NCI-H2107 (cell line): ENCODE results near the gene CDC42BPB.
A peak's percentile ranks its signal among the peaks of the same experiment; 100 is the strongest.

Experiments
- DNase-seq: peaks from one replicate; lab custom pipeline; 2025; lab: John Stamatoyannopoulos, UW

CDC42BPB gene

DNA sequence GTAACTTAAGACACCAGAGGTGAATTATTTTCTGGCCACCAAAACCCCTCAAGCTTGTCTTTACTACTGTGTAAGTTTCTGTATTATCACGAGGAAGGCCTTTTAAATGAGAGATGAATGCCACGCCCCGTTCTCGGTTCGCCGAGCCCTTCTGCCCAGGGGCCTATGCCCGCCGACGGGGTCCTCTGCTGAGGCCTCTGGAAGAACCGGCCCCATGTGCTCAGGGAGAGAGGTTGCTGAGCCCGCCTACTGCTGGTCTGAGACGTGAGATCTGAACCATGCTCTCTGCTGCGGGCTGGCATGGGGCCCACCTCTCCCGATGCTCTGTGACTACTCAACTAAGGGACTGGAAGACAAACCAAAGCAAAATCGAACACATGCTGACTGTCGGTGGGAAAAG, 113.9 kb downstream of the CDC42BPB start:
- DNase-seq: no peak

DNA sequence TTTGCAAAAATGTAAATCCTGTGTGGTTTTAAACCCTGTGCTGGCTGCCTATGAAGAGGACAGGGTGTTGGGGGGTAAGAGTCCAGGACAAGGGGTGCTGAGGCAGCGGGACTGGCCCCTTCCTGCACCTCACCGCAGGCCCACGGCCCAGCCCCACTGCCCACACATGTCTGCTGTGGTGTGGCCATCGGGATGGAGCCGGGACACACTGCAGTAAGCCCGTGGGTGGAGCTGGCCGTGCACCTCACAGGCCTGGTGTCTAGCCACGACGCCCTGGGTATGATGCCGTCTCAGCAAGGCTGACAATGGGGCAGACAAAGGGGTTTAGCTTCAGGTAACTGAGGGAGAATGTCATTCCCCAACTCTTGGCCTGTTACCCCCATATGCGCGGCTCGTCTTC, 115.3 kb downstream of the CDC42BPB start:
- no peak for DNase-seq

DNA sequence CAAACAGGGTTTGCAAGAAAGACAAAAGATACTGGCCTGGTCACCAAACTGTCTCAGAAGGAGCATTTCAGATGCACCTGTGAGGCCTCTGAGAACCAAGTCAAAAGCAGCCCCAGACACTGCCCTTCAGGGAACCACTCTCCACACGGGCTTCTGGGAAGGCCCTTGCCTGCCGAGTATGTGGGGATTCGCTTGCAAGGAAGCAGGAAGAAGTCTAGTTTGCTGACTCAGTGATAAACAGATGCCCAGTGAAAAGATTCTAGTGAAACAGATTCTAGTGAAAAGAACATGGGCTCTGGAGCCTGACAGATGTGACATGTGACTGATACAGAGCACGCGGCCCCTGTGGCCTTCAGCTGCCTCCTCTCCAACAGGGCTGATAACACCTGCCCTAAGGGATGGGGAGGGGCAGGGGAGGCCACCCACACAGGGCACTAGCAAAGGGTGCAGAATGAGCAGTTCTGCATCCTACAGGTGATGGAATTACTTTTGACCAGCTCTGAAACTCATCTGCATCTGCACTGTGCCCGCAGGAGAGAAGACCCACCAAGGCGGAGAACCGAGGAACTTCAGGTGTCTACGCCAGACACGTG, 115.8 kb downstream of the CDC42BPB start:
- peak; percentile 31 for DNase-seq

DNA sequence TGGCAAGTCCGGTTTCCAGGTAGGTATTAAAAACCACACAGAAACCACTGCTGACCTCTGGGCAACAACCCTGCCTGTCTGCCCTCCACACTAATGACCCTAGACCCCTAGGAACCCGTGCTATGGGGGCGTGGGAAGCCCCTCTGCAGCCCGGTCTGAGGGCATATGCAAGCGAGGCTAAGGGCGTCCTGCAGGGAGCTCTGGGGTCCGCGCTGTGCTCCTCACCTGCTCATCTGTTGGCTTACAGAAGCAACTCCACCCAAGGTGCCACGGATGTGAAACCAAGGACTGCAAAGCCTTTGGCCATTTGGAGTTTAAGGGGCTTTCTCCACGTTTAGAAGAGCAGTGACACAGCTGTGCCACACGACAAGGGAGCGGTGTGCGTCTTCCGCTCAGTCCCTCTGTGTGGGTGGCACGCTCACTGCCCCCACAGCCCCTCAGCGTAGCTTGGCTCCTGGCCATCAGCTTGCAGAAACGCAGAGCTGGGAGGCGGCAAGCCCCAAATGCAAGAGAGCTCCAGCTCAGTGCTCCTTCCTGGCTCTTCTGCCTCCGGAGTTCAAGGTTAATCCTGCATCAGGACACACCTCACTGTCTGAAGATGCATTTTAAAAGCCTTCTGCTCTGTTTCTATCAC, 116.5 kb downstream of the CDC42BPB start:
- DNase-seq: no peak

DNA sequence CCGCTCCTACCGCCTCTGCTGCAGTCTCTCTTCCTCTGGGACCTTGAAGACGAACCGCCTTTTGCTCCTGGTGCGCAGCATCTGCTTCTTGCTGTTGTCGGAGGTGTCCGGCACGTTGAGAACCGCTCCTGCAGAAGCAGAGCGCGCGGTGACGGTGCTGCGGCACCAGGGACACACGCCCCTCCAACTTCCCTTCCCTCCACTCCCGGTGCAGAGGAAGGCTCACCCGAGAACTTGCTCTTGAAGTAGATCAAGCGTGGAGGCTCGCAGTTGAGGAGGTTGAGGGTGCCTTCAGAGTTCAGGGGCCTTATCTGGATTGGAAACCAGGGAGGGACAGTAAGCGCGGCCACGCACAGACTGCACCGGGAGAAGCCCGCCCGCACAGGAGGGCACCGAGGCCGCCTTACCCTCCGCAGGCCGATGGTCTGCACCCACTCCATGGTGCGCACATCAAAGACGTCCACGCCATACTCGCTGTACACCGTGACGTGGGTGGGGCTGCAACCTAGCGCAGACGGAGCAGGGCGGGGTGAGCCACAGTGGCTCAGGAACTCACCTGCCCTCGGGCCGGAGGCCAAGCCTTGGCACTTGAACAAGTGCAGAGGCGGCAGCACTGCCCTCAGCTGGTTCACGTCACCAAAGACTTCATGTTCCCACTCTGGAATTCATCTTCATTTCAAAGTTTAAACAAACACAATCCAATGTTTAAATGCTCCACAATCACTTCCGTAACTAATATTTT, 117.4 kb downstream of the CDC42BPB start:
- DNase-seq: no peak

DNA sequence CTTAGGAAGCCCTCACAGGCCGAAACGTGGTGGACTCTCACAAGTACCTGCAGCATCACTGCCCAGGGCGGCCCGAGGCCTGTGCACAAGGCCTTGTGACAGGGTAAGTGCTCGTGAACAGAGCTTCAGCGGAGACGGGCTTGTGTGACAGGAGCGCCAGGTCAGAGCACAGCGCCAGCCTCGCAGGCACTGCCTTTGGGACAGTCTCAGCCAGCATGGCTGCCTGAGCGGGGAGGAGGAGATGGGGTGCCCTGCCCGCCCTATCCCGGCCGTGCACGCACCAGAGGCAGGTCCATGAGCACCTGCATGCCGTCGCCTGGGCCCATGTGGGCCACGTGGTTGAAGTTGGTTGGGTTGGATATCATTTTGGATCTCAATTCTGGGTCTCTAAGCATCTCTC, 118.0 kb downstream of the CDC42BPB start:
- no peak for DNase-seq

DNA sequence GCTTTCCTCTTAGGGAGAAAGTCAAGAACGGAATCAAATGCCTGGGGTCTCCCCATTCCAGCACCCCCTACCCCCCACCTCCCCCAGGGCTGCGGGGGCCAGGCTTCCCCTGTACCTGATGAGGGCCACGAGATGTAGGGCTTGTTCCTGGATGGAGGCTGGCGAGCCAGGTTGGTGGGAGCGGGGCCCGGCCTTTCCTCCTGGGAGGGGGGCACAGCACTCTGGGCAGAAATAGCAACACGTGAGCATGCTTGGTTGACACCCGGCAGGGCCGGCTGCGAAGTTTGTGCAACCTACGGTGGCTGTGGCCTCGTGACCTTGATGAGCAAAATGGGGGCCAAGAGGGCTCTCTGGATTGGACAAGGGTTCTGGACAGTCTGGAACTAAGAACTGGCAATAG, 119.2 kb downstream of the CDC42BPB start:
- no peak for DNase-seq

DNA sequence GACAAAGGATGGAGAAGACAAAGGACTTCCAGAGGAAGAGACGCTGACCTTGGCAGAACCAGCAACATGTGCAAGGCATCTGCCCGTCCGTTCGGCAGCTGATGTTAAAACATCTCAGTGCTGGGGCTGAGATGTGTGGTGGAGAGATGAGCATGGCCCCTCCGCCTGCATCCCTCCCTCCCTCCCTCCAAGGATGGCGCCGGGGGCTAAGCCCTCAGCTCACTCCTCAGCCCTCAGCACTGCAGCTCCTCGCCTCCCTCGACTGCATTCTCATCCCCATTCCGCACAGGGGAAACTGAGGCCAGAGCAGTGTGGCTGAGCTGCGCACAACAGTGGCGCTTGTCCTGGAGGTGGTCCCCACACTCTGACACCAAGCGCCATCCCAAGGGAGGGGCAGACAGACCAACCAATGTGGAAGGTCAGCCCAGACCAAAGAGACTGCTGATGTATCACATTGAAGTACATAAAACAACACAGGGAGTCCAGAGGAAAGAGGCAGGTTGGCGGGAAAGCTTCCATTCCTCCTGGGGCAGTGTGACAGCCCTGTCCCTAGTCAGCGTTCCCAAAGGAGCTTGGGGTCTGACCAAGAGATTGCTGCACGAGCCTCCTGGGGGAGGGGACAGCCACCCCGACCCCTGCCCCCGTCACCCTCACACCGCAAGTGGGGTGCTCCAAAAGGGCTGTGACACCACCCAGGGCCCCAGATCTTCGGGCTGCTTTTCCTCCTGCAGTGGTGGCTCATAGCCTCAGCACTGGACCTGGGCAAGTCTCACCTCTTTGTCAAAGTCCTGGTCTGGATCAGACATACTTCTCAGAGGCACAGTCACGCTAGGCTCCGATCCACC, 119.8 kb downstream of the CDC42BPB start:
- DNase-seq: no peak

DNA sequence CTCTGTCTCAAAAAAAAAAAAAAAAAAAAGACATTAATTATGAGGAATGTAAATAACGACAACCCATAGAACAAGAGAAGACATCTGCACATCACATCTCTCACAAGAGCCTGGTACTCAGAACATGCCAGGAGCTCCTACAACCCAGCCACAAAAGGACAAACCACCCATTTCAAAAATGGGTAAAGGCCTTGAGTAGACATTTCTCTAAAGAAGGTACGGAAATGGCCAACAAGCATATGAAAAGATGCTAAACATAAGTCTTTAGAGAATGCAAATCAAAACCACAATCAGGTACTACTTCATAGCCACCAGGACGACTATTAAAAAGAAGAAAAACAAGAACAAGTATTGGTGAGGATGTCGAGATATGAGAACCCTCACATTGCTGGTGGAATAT, 121.6 kb downstream of the CDC42BPB start:
- DNase-seq: no peak

DNA sequence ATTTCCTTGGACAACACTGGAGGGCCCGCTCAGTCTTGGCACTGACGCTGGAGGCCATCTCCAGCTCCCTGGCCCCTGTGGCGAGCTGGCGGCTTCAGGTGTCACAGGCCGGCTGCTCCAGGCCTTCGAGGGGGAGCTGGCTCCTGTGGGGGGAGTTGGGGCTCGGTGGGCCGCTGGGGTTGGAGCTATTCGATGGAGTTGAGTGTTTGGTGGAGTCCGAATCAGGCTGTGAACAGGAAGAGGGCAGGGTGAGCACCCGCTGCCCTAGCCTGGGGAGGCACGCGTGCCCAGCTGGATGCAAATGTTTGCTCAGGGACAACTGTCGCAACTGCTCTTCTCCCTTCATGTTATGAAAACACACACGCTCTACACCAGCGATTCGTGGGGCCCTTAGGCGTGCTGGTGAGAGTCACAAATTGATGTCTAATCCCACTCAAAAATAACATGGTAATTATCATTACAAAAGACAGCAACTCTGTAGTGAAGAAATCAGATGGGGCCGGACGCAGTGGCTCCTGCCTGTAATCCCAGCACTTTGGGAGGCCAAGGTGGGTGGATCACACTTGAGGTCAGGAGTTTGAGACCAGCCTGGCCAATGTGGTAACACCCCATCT, 123.6 kb downstream of the CDC42BPB start:
- no peak for DNase-seq

DNA sequence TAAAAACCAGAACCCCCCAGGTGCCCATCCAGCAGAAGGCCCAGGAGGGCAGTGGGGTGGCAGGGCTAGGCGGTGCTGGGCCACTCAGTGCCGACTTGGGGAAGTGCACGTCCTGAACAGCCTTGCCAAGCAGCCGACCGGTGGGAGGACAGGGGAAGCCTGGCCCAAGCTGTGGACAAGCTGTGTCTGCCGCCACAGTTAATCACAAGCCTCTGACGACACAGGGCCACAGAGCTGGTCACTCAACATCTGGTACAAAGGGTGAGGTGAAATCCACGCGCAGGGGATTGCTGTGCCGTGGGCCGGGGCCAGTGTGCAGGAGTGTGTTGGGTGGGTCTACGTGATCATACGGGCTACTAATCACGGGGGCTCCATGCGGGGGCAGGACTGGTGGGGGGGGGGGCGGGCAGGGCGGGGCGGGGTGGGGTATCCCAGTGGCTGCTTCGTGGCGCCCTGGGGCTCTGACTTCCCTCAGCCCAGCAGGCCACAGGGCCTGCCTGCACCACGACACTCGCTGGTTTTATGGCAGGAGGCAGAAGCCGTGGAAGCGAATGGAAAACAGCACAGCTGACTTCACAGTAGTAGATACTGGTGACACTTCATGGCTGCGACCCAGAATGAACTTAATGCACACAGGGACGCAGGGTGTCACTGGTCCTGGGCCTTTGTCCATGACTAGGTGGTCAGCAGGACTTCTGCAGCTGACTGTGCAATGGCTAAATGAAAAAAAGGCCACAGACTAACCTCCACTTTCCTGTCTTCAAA, 124.7 kb downstream of the CDC42BPB start:
- no peak for DNase-seq

DNA sequence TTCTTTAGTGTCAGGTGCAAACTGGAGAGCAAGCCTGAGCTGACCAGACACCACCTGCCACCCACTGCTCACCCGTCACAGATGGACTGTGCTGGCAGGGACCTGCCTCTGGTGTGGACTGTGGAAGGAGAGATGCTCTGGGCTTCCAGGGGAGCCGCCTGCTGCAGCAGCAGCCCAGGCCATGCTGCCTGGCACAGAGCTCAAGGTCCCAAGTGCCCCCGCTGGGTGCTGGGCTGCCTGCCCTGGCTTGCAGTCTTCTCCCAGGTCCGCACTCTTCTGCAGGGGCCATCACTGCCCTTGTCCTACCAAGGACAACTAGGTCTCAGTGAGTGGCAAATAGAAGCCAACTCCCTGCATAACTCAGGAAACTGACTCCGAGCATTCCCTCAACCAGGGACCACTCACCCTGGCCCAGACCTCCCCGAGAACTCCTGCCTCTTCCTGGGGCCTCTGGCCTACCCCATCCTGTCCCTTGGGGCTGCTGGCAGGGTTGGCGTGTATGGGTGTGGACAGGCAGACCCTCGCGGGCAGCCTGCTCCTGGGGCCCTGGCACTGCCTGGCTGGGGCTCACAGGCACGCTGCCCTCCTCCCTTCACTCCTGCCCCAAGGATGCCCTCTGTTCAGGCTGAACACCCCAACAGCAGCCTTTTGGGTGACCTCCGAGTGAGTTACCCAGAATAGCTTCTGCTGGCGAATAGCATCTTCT, 125.6 kb downstream of the CDC42BPB start:
- no peak for DNase-seq

DNA sequence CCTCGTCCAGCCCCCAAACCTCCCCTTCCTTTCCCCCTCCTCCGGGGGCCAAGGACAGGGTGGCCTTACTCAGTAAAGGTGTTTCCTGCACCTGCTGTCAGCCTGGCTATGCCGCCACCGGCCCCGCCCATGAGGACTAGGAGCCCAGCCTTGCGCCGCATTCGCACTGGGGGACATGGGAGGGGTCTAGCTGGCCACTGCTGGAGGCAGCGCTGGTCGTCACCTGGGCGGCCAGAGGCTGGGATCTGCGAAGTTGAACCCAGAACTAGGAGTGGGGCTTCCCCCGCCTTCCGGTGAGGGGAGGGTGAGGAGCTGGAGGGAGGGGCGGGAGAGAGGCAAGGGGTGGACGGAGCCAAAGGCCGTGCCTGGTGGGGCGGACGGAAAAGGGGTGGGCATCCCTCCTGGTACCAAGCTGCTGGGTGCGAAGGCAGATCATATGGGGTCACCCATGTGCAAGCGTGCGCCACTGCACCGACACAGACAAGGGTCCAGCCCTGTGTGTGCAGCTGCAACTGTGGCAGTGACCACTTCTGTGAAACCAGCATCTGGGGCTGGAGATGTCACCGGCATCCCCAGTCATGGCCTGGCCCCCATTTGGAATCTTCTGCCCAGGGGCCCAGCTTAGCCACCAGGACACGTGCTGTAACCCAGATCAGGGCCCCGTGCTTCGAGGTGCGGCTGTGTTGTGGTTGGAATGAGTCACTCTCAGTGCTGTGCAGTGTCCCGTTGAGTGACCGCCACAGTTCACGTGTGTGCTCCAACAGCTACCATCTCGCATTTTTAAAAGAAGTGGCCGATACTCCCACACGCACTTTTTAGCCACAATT, 126.4 kb downstream of the CDC42BPB start:
- no peak for DNase-seq

DNA sequence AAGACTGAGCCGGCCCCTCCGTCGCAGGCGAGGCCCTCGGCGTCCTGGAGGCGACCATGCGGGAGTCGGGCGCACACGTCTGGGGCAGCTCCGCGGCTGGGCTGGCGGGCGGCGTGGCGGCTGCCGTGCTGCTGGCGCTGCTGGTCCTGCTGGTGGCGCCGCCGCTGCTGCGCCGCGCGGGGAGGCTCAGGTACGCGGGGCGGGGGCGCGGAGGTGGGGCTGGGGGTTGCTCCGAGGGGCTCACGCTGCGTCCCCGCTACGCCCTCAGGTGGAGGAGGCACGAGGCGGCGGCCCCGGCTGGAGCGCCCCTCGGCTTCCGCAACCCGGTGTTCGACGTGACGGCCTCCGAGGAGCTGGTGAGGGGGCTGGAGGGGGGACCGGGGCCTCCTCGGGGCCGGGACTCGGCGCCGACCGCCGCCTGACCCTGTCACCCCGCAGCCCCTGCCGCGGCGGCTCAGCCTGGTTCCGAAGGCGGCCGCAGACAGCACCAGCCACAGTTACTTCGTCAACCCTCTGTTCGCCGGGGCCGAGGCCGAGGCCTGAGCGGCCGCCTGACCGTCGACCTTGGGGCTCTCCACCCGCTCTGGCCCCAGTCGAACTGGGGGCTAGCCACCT, 127.1 kb downstream of the CDC42BPB start:
- no peak for DNase-seq

DNA sequence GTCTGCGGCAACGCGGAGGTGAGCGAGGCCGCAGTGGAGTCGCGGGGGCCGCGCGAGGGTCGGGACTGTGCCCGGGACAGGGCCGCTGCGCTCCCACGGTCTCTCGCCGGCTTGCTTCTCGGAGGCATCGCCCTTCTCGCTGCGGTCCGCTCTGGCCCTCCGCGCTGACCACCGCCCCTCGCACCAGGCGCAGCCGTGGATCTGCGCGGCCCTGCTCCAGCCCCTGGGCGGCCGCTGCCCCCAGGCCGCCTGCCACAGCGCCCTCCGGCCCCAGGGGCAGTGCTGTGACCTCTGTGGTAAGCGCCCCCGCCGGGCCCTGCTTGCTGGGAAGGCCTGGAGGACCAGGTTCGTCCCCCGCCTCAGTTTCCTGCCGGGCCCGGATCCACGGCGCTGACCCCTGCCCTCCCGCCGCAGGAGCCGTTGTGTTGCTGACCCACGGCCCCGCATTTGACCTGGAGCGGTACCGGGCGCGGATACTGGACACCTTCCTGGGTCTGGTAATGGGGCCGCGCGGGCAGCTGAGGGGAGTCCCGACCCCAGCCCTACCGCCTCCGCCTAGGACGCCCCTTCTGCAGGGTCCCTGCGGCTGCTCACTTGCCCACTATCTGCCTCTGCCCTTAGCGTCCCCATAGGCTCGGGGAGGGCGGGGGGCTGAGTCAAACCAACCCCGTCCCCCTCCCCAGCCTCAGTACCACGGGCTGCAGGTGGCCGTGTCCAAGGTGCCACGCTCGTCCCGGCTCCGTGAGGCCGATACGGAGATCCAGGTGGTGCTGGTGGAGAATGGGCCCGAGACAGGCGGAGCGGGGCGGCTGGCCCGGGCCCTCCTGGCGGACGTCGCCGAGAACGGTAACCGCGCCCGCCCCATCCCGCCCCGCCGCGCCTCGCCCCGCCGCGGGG, 127.9 kb downstream of the CDC42BPB start:
- DNase-seq: no peak

DNA sequence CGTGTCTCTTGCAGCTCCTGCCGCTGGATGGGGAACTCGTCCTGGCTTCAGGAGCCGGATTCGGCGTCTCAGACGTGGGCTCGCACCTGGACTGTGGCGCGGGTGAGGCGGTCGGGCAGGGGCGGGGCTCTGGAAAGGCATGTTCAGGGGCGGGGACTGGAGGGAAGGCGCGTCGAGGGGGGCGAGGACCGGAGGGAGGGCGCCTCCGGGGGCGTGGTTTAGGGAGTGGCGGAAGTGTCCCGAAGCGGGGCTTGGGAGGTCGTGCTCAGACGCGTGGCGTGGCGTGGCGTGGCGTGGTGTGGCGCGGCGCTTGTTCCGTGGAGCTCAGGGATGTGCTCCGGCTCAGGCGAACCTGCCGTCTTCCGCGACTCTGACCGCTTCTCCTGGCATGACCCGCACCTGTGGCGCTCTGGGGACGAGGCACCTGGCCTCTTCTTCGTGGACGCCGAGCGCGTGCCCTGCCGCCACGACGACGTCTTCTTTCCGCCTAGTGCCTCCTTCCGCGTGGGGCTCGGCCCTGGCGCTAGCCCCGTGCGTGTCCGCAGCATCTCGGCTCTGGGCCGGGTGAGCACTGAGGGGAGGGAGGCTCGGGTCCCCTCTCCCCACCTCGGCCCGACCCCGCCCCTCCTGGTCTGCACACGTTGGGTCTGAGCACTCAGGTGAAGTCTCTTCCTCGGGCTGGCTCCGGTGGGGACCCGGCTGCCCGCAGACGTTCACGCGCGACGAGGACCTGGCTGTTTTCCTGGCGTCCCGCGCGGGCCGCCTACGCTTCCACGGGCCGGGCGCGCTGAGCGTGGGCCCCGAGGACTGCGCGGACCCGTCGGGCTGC, 128.7 kb downstream of the CDC42BPB start:
- DNase-seq: peak; percentile 78

DNA sequence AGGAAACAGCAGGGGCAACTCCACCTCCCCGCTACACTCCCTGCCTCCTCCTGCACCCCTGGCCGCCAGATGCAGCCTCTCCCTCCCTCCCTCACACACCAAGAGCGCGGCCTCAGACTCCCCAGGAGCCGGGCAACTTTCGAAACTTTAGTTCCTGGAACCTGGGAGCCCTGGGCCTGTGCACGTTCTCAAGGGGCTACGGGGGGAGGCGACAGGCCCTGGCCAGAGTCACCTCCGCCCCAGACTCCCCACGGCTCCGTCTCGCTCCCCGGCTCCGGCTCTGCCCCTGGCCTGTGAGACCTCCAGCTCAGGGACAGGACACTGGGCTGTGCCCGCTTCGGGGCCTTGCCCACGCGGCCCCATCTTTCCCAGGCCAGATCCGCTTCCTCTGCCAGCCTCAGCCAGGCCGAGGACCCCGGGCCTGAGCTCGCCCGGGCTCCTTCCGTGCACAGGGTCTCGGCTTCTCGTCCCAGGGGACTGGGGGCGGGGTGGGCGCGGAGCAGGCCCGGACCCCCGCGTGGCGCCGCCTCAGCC, 129.4 kb downstream of the CDC42BPB start:
- DNase-seq: no peak
